HepG2 (cell line): ENCODE results near the gene KIAA0232.

Experiments used
- CHD2 ChIP-seq: IDR thresholded peaks from 2 replicates; pipeline ENCODE4 v1.6.1; 2011; ENCODE audit warnings: low read depth, low read length, improper control_type of control experiment
- DNMT1 ChIP-seq: sonication (generic); formaldehyde crosslinking; IDR thresholded peaks from 2 replicates; pipeline ENCODE4 v1.5.1; 2020; ENCODE audit warnings: mild to moderate bottlenecking, missing genetic modification reagents
- DR1 ChIP-seq: sonication (generic); formaldehyde crosslinking; IDR thresholded peaks from 2 replicates; pipeline ENCODE4 v1.8.0; 2021; ENCODE audit warnings: mild to moderate bottlenecking, missing genetic modification reagents, inconsistent platforms
- GABPA ChIP-seq, 2 experiments: IDR thresholded peaks; 2 replicates each; pipeline ENCODE4 v1.6.1; 2011 to 2016; ENCODE audit warnings: low read depth in 2 of 2, low read length in 1 of 2, missing biosample characterization in 1 of 2, missing genetic modification characterization in 1 of 2
- NR2C2 ChIP-seq: sonication (generic); formaldehyde crosslinking; IDR thresholded peaks from 2 replicates; pipeline ENCODE4 v1.4.0; 2020; ENCODE audit warnings: missing genetic modification reagents, mild to moderate bottlenecking, moderate library complexity, borderline replicate concordance
- TOE1 ChIP-seq: sonication (generic); formaldehyde crosslinking; IDR thresholded peaks from 2 replicates; pipeline ENCODE4 v1.4.0; 2020; ENCODE audit warnings: mild to moderate bottlenecking, missing genetic modification reagents
- YEATS2 ChIP-seq: sonication (generic); formaldehyde crosslinking; IDR thresholded peaks from 2 replicates; pipeline ENCODE4 v1.4.0; 2020; ENCODE audit warnings: missing genetic modification reagents, borderline replicate concordance
- YY1 ChIP-seq: IDR thresholded peaks from 2 replicates; pipeline ENCODE4 v1.6.1; 2011; ENCODE audit warnings: low read length, low read depth, moderate library complexity, mild to moderate bottlenecking; ENCODE audit not compliant: insufficient read depth, insufficient replicate concordance
- ZNF121 ChIP-seq: sonication (generic); formaldehyde crosslinking; IDR thresholded peaks from 2 replicates; pipeline ENCODE4 v1.5.0; 2020; ENCODE audit warnings: mild to moderate bottlenecking, missing genetic modification reagents
- ZNF670 ChIP-seq: sonication (generic); formaldehyde crosslinking; IDR thresholded peaks from 2 replicates; pipeline ENCODE4 v1.8.0; 2022; ENCODE audit warnings: mild to moderate bottlenecking, missing genetic modification reagents, borderline replicate concordance
- ZSCAN22 ChIP-seq: sonication (generic); formaldehyde crosslinking; IDR thresholded peaks from 2 replicates; pipeline ENCODE4 v1.4.0; 2020; ENCODE audit warnings: mild to moderate bottlenecking, missing genetic modification reagents
- TF ChIP-seq, protein P1 (sequence below): sonication (generic); formaldehyde crosslinking; IDR thresholded peaks from 2 replicates; pipeline ENCODE4 v1.5.0; 2020; ENCODE audit warnings: mild to moderate bottlenecking, missing genetic modification reagents, moderate library complexity

DNA sequence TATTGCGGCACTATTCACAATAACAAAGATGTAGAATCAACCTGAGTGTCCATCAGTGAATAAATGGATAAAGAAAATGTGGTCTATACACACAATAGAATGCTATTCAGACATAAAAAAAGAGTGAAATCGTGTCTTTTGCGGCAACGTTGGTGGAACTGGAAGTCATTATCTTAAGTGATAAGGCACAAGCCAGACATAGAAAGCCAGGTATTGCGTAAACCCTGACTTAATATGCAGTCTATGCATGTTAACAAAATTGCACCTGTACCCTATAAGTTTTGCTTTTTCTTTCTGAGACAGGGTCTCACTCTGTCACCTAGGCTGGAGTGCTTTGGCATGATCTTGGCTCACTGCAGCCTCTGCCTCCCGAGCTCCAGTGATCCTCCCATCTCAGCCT is 28.6 kb downstream of the KIAA0232 start:
- TF ChIP-seq GABPA (IDR thresholded peaks at IDR 0.05; ENCODE audit: low read depth, low read length) (no peak), GABPA (CRISPR knock-in tag; IDR thresholded peaks at IDR 0.05; ENCODE audit: low read depth) (no peak), NR2C2 (CRISPR knock-in tag) (no peak), DR1 (CRISPR knock-in tag) (no peak), ZNF670 (CRISPR knock-in tag) (no peak), ZNF121 (CRISPR knock-in tag) (no peak), YY1 (no peak), ZSCAN22 (CRISPR knock-in tag) (no peak), DNMT1 (CRISPR knock-in tag) (no peak), CHD2 (no peak), TOE1 (CRISPR knock-in tag) (no peak), YEATS2 (CRISPR knock-in tag) (no peak)
- TF ChIP-seq, protein P1, sequence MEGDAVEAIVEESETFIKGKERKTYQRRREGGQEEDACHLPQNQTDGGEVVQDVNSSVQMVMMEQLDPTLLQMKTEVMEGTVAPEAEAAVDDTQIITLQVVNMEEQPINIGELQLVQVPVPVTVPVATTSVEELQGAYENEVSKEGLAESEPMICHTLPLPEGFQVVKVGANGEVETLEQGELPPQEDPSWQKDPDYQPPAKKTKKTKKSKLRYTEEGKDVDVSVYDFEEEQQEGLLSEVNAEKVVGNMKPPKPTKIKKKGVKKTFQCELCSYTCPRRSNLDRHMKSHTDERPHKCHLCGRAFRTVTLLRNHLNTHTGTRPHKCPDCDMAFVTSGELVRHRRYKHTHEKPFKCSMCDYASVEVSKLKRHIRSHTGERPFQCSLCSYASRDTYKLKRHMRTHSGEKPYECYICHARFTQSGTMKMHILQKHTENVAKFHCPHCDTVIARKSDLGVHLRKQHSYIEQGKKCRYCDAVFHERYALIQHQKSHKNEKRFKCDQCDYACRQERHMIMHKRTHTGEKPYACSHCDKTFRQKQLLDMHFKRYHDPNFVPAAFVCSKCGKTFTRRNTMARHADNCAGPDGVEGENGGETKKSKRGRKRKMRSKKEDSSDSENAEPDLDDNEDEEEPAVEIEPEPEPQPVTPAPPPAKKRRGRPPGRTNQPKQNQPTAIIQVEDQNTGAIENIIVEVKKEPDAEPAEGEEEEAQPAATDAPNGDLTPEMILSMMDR: no peak
